ENCODE data around the gene PAK6. TPM values are rescaled to one million over a fixed set of nuclear protein-coding genes. Genes with fewer than 3 reads are reported as not detected.

PAK6 gene
- 0.33 and 0.54 TPM in 2 replicates for total RNA-seq

DNA sequence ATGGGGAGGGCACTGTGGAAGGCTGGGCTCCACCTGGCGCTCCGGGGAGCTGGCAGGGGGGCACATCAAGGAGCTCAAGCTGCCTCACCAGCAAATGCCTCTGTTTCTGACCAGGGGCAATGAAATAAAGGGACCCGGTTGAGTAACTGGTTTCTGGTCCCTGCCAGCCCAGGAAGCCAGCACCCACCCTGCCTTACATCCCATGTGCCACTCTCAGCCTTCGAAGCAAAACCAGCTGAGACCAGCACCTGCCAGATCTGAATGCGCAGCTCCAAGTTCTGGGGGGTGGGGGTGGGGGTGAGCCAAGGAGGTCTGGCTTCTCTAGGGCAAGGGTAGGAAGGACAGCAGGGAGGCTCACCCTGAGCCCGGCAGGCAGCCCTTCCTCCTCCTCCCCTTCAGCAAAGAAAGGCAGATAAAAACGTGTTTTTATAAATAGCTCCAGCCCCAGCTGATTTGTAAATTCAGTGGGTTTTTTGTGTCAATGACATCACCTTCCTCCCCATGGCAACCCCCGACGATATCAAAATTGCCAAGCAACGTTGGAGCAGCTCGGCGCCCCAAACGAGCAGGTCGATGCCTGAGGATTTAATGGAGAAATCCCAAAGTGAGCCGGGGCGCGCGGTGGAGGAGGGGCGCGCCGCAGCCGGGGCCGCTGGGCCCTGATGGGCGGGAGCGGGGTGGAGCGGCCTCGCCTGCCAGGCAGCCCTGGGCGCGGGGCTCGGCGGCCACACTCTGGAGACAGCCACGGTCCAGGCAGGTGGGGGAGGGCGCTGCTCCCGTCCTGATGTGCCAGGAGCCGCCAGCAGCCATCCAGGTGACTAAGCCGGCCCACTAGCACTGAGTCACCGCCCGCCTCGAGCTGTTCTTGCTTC lies at the start of gene PAK6:
Gene PAK6 (plus strand): TSS at position 532 of the 872 bp plus-strand sequence. CDS start 25,723 bp downstream, outside the sequence.
- Mint-ChIP-seq H3K27me3 (peaks cover 17% of the 10 kb centered on the region), H3K4me1 (peaks cover 7% of the 10 kb centered on the region), H3K36me3 (ENCODE audit: low read depth) (peaks cover 2% of the 10 kb centered on the region), H3K9me3 (no peaks in the 10 kb centered on the region), H3K27ac (peak within 1 kb of the TSS; percentile 27), H3K4me3 (peak within 1 kb of the TSS; percentile 45)
- intact Hi-C loops (cut with micrococcal nuclease) = no loop called here
- peak; percentile 76 for DNase-seq

DNA sequence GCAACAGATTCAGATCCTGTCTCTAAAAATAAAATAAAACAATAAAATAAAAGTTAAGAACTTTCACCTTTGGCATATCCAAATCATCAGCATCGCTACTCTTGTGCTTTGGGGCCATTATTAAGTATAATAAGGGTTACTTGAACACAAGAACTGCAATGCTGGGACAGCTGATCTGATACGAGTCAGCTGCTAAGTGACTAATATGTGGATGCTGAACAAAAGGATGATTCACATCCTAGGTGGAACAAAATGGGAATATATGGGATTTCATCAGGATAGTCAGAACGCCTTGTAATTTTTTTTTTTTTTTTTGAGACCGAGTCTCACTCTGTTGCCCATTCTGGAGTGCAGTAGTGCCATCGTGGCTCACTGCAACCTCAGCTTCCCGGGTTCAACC lies 48.3 kb upstream of the PAK6 start:
- intact Hi-C loops (cut with micrococcal nuclease) = no loop called here
- Mint-ChIP-seq H3K27ac (no peak overlapping the region), H3K36me3 (ENCODE audit: low read depth) (peaks cover 54% of the 10 kb centered on the region), H3K9me3 (no peaks in the 10 kb centered on the region), H3K4me1 (peaks cover 17% of the 10 kb centered on the region), H3K27me3 (no peaks in the 10 kb centered on the region), H3K4me3 (no peak overlapping the region)
- DNase-seq = no peak

DNA sequence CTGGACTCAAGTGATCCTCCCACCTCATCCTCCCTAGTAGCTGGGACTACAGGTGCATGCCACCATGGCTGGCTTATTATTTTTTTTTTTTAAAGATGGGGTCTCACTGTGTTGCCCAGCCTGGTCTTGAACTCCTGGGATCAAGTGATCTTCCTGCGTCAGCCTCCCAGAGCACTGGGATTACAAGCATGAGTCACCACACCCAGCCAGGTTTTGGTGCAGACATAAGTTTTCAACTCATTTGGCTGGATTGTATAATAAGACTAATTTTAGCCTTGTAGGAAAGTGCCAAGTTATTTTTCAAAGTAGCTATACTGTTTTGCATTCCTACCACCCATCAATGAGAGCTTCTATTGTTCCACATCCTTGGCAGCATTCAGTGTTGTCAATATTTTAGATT lies 45.9 kb upstream of the PAK6 start:
- Mint-ChIP-seq H3K27ac (no peak overlapping the region), H3K4me3 (no peak overlapping the region), H3K4me1 (peaks cover 35% of the 10 kb centered on the region), H3K9me3 (no peaks in the 10 kb centered on the region), H3K27me3 (no peaks in the 10 kb centered on the region), H3K36me3 (ENCODE audit: low read depth) (peaks cover 67% of the 10 kb centered on the region)
- intact Hi-C loops (cut with micrococcal nuclease) = no loop called here
- no peak for DNase-seq

DNA sequence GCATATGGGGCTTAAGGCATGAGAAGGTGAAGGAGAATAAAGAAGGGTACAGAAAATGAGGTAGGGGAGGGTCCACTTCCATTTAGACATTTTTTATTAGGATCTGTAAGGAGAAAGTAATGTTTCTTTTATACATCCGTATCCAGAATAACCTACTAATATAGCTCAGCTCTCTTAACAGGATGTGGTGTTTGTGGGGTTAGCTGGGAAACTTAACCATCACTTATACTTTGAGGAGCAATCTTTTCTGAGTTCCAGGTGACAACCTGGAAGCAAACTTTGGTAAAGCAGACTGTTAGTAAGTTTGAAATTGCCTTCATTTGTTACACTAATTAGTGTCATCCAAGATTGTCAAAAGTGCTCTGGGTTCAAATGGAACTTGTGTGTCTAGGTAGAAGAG lies 41.4 kb upstream of the PAK6 start:
- Mint-ChIP-seq H3K27me3 (no peaks in the 10 kb centered on the region), H3K4me3 (peak overlapping the region; percentile 44), H3K27ac (peak overlapping the region; percentile 70), H3K9me3 (no peaks in the 10 kb centered on the region), H3K4me1 (peaks cover 40% of the 10 kb centered on the region), H3K36me3 (ENCODE audit: low read depth) (peaks cover 54% of the 10 kb centered on the region)
- intact Hi-C loops (cut with micrococcal nuclease) = loop anchor here (5.0 kb wide), 1 partner anchor 35 kb away; the partner anchor contains the start of gene BUB1B
- peak; percentile 67 for DNase-seq

DNA sequence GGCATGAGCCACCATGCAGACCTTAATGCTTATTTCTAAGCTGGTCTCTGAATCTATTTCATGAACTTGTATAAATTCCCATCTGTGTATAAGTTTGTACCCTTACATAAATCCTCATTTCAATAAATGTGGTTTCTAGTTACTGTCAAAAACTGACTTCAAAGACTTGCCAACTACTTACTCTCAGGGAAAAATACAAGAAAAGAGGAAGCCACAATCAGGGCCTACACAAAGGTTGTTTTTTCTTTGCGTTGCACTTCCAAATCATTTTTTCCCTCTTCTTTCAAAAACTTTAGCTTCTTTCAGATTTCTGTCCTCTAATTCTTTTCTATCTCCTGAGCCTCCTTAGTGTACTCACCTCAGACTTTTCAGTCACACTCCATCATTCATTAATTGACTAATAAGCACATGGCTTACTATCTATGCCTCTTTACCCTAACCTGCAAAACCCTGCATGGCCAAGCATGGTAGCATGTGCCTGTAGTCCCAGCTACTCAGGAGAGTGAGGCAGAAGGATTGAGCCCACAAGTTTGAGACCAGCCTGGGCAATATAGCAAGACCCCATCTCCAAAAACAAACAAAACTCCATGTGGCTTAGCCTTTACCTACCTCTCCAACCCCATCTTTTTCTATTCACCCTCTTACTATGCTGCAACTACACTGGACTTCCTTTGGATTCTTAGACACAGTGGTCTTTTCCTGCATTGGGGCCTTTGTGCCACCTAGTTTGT lies 40.3 kb upstream of the PAK6 start:
- Mint-ChIP-seq H3K9me3 (no peaks in the 10 kb centered on the region), H3K27ac (peak overlapping the region; percentile 70), H3K27me3 (no peaks in the 10 kb centered on the region), H3K36me3 (ENCODE audit: low read depth) (peaks cover 54% of the 10 kb centered on the region), H3K4me3 (no peak overlapping the region), H3K4me1 (peaks cover 37% of the 10 kb centered on the region)
- intact Hi-C loops (cut with micrococcal nuclease) = loop anchor here (5.0 kb wide), 1 partner anchor 36 kb away; the partner anchor contains the start of gene BUB1B
- no peak for DNase-seq

DNA sequence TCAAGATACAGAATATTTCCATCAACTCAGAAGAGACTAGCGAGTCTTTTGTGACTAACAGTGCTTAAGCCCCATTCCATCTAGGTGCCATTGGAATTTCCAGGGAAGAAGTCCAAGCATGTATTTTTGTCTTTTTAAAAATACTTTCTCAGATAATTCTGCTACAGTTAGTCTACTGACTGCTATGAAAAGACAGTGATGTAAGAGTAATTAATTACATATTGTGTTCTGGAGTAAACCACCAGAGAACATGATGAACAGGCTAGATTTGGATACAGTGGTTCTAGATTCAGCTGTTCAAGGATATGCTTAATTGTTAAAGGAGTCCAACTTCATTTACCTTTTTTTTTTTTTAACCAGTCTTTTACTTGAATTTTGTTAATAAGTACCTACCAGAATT lies 34.8 kb upstream of the PAK6 start:
- DNase-seq = no peak
- H3K36me3 Mint-ChIP-seq (ENCODE audit: low read depth) = peaks cover 46% of the 10 kb centered on the region
- peaks cover under 1% of the 10 kb centered on the region for H3K4me1 Mint-ChIP-seq
- H3K9me3 Mint-ChIP-seq = no peaks in the 10 kb centered on the region
- no peak overlapping the region for H3K4me3 Mint-ChIP-seq
- H3K27ac Mint-ChIP-seq = no peak overlapping the region
- H3K27me3 Mint-ChIP-seq = no peaks in the 10 kb centered on the region
- intact Hi-C loops (cut with micrococcal nuclease) = no loop called here

DNA sequence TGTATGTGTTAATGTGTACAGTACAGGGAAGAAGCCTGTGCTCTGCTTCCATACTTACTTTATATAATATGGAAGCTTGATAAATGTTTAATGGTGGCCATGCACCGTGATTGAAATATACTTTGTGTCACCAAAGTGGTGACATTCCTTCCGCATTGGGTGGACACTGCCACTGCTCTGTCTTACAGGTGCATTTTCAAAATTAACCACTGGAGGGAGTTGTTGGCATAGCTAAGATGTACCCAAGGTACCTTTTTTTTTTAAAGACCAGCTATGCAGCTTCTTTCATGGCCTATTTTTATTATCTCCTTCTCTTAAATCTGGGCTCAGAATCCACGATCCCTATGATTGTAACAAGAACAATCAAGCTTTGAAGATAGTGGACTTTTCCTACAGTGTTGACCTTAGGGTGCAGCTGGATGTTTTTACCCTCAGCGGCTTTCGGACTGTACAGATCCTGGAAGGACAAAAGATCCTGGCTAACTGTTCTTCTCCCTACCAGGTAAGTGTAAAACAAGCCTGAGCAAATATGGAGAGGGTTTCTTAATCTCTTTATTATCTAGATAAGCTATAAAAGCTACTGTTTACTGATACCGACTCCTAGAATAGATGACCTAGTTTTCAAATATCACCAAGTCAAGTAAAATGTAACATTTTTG lies 21.6 kb upstream of the PAK6 start:
- intact Hi-C loops (cut with micrococcal nuclease) = loop anchor here (1.0 kb wide), 1 partner anchor 57 kb away; no protein-coding TSS in a partner anchor
- H3K27me3 Mint-ChIP-seq = no peaks in the 10 kb centered on the region
- no peaks in the 10 kb centered on the region for H3K4me1 Mint-ChIP-seq
- DNase-seq = peak; percentile 88
- no peaks in the 10 kb centered on the region for H3K9me3 Mint-ChIP-seq
- no peak overlapping the region for H3K27ac Mint-ChIP-seq
- peaks cover 37% of the 10 kb centered on the region for H3K36me3 Mint-ChIP-seq (ENCODE audit: low read depth)
- no peak overlapping the region for H3K4me3 Mint-ChIP-seq

DNA sequence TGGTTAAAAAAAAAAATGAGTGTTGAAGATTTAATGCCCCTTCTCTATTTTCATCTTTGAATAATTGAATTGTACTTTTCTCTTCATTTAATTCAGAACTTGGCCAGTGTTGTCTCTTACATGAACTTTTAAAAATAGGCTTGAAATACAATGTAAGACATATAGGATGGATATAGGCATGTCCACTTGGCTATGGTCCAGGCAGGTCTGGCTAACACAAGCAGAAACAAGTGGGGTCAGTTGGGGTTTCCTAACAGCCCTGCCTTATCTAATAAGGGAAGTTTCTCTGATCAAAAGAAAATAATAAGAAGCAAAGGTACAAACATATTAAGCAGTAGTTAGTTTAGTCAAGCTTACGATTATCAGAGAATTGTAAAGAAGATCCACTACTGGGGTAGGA lies 19.1 kb upstream of the PAK6 start:
- no peaks in the 10 kb centered on the region for H3K9me3 Mint-ChIP-seq
- no peak overlapping the region for H3K27ac Mint-ChIP-seq
- H3K4me1 Mint-ChIP-seq = peaks cover 3% of the 10 kb centered on the region

DNA sequence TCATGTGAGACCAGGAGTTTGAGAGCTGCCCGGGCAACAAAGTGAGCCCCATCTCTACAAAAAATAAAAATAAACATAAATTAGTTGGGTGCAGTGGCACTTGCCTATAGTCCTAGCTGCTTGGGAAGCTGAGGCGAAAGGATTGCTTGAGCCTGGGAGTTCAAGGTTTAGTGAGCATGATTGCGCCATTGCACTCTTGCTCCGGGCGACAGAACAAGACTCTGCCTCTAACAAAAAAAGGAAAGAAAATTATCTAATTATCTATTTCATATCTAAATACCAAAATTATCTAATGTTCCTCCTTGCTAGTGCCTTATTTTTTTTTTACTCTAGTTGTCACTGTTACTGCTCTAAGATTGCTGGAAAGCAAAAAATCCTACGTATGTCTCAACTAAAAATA lies 16.7 kb upstream of the PAK6 start:
- Mint-ChIP-seq H3K4me1 (peaks cover 16% of the 10 kb centered on the region), H3K27ac (no peak overlapping the region), H3K4me3 (no peak overlapping the region), H3K9me3 (no peaks in the 10 kb centered on the region), H3K36me3 (ENCODE audit: low read depth) (peaks cover 47% of the 10 kb centered on the region), H3K27me3 (no peaks in the 10 kb centered on the region)
- DNase-seq = no peak
- intact Hi-C loops (cut with micrococcal nuclease) = no loop called here

More for the DNA sequence above, 19.1 kb upstream of the PAK6 start:
- Mint-ChIP-seq H3K36me3 (ENCODE audit: low read depth) (peaks cover 44% of the 10 kb centered on the region), H3K4me3 (no peak overlapping the region), H3K27me3 (no peaks in the 10 kb centered on the region)
- no peak for DNase-seq
- intact Hi-C loops (cut with micrococcal nuclease) = no loop called here

DNA sequence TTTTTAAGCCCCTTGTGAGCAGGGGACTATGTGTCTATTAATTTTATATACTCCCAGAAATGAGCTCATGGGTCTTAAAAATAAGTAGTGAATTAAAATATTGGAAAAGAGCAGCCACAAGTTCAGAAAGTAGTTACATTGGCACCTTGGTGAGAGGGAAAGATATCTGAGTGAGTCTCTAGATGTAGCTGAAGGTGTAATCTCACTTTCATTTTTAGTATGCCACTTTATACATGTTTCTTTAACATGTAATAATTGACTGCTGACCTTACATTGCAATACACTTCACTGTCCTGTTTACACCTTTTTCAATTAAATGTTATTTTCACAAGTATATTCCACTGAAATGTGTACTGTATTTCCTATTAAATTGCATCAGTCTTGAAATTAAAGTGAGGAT lies 12.1 kb upstream of the PAK6 start:
- H3K27me3 Mint-ChIP-seq = no peaks in the 10 kb centered on the region
- DNase-seq = no peak
- H3K4me3 Mint-ChIP-seq = no peak overlapping the region
- peaks cover 19% of the 10 kb centered on the region for H3K4me1 Mint-ChIP-seq
- no peak overlapping the region for H3K27ac Mint-ChIP-seq
- H3K9me3 Mint-ChIP-seq = no peaks in the 10 kb centered on the region
- H3K36me3 Mint-ChIP-seq (ENCODE audit: low read depth) = peaks cover 27% of the 10 kb centered on the region
- intact Hi-C loops (cut with micrococcal nuclease) = no loop called here

DNA sequence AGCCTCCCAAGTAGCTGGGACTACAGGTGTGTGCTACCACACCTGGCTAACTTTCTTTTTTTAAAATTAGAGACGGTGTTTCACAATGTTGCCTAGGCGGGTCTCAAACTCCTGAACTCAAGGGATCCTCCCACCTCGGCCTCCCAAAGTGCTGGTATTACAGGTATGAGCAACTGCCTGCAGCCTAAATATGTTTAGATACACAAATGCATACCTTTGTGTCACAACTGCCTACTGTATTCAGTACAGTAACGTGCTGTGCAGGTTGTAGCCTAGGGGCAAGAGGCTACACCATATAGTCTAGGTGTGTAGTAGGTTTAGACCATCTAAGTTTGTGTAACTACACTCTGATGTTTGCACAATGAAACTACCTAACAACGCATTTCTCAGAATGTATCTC lies 9.5 kb upstream of the PAK6 start:
- DNase-seq = no peak
- no peak overlapping the region for H3K4me3 Mint-ChIP-seq
- no peaks in the 10 kb centered on the region for H3K27me3 Mint-ChIP-seq

DNA sequence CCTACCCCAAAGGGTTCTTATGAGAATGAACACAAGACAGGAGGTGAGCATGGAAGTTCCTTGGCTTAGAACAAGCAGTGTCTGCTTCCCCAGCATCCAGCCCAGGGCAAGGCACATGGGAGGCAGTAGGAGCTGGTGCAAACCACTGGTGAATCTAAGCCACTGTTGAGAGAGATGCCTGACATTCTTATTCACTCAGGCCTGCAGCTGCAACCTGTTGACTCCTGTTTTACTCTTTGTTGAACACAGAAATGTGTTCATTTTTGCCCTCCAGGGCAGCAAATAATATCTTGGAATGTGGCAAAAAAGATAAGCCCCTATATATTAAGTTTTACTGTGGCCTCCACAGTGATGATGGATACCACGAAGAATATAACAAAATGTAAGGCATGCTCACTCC lies 8.9 kb upstream of the PAK6 start:
- Mint-ChIP-seq H3K36me3 (ENCODE audit: low read depth) (peaks cover 9% of the 10 kb centered on the region), H3K4me3 (no peak overlapping the region), H3K27me3 (no peaks in the 10 kb centered on the region), H3K27ac (no peak overlapping the region), H3K4me1 (peaks cover 14% of the 10 kb centered on the region), H3K9me3 (no peaks in the 10 kb centered on the region)
- intact Hi-C loops (cut with micrococcal nuclease) = no loop called here
- no peak for DNase-seq

More for the DNA sequence above, 9.5 kb upstream of the PAK6 start:
- no peaks in the 10 kb centered on the region for H3K9me3 Mint-ChIP-seq
- peaks cover 14% of the 10 kb centered on the region for H3K36me3 Mint-ChIP-seq (ENCODE audit: low read depth)
- peaks cover 19% of the 10 kb centered on the region for H3K4me1 Mint-ChIP-seq
- H3K27ac Mint-ChIP-seq = no peak overlapping the region
- intact Hi-C loops (cut with micrococcal nuclease) = no loop called here

DNA sequence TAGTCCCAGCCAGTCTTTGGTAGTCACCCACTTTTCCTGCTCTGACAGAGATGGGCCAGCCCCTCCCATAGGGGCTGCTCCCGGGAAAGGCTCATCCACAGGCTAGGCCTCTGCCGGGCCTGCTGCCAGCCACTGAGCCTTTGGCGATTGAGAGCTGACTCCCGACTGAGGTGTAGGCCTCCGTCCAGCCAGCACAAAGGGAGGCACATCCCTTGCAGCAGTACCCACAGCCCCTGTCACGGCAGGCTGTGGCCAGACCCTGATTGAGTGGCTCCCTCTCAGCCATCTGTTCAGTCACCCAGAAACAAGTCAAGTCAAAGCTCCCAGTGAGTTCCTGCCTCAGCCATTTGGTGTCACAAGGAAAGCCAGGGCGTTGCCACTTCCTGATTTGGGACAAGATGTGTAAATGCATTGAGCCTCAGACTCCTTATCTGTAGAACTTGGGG lies 6.2 kb upstream of the PAK6 start:
- H3K36me3 Mint-ChIP-seq (ENCODE audit: low read depth) = peaks cover 5% of the 10 kb centered on the region
- no peaks in the 10 kb centered on the region for H3K4me1 Mint-ChIP-seq
- peaks cover under 1% of the 10 kb centered on the region for H3K27me3 Mint-ChIP-seq
- intact Hi-C loops (cut with micrococcal nuclease) = no loop called here
- H3K27ac Mint-ChIP-seq = no peak overlapping the region
- DNase-seq = no peak
- H3K9me3 Mint-ChIP-seq = no peaks in the 10 kb centered on the region
- H3K4me3 Mint-ChIP-seq = no peak overlapping the region
